Measurements from ENCODE around the gene EML6. TPM values are rescaled to one million over a fixed set of nuclear protein-coding genes. Genes with fewer than 3 reads are reported as not detected.

EML6 gene
- total RNA-seq, 1 donor, result 1.1 TPM

- Histone ChIP-seq H3K27ac (ENCODE audit: low read depth, low read length) (no peak overlapping the region), H4K20me1 (ENCODE audit: insufficient read depth, low read length) (no peaks in the 10 kb centered on the region), H3K36me3 (ENCODE audit: insufficient read depth, low read length) (no peaks in the 10 kb centered on the region), H3K4me3 (ENCODE audit: insufficient read depth, low read length) (no peak overlapping the region), H3K27me3 (ENCODE audit: insufficient read depth, low read length) (no peaks in the 10 kb centered on the region), H3K9me3 (ENCODE audit: low read depth, low read length) (no peaks in the 10 kb centered on the region), H3K4me2 (ENCODE audit: insufficient read depth, low read length) (no peak overlapping the region), H2AFZ (ENCODE audit: low read length) (no peak overlapping the region), H3K79me2 (ENCODE audit: insufficient read depth, low read length) (no peaks in the 10 kb centered on the region), H3K4me1 (ENCODE audit: insufficient read depth, low read length) (no peaks in the 10 kb centered on the region)
- no peak for DNase-seq (ENCODE audit: insufficient read length, low spot score, missing footprints)
- TF ChIP-seq CTCF (IDR thresholded peaks at IDR 0.05; ENCODE audit: extremely low read depth, low read depth, low read length), result no peak
These were observed 235.4 kb downstream of the EML6 start for GRCh38 chr2:54958717-54959371.

- Histone ChIP-seq H3K36me3 (ENCODE audit: insufficient read depth, low read length) (no peaks in the 10 kb centered on the region), H2AFZ (ENCODE audit: low read length) (no peak overlapping the region), H4K20me1 (ENCODE audit: insufficient read depth, low read length) (no peaks in the 10 kb centered on the region), H3K79me2 (ENCODE audit: insufficient read depth, low read length) (no peaks in the 10 kb centered on the region), H3K27me3 (ENCODE audit: insufficient read depth, low read length) (no peaks in the 10 kb centered on the region), H3K4me3 (ENCODE audit: insufficient read depth, low read length) (no peak overlapping the region), H3K4me2 (ENCODE audit: insufficient read depth, low read length) (no peak overlapping the region), H3K4me1 (ENCODE audit: insufficient read depth, low read length) (peaks cover 9% of the 10 kb centered on the region), H3K9me3 (ENCODE audit: low read depth, low read length) (no peaks in the 10 kb centered on the region), H3K27ac (ENCODE audit: low read depth, low read length) (no peak overlapping the region)
- DNase-seq (ENCODE audit: insufficient read length, low spot score, missing footprints), result no peak
- no peak for TF ChIP-seq CTCF (IDR thresholded peaks at IDR 0.05; ENCODE audit: extremely low read depth, low read depth, low read length)
These were observed 236.7 kb downstream of the EML6 start for GRCh38 chr2:54960164-54960563.

- TF ChIP-seq CTCF (IDR thresholded peaks at IDR 0.05; ENCODE audit: extremely low read depth, low read depth, low read length), result no peak
- H3K27me3 ChIP-seq (ENCODE audit: insufficient read depth, low read length), result no peaks in the 10 kb centered on the region
- no peaks in the 10 kb centered on the region for H3K79me2 ChIP-seq (ENCODE audit: insufficient read depth, low read length)
- DNase-seq (ENCODE audit: insufficient read length, low spot score, missing footprints), result no peak
- H3K4me1 ChIP-seq (ENCODE audit: insufficient read depth, low read length), result peaks cover 10% of the 10 kb centered on the region
- no peaks in the 10 kb centered on the region for H3K36me3 ChIP-seq (ENCODE audit: insufficient read depth, low read length)
- no peaks in the 10 kb centered on the region for H4K20me1 ChIP-seq (ENCODE audit: insufficient read depth, low read length)
- H2AFZ ChIP-seq (ENCODE audit: low read length), result no peak overlapping the region
- no peaks in the 10 kb centered on the region for H3K9me3 ChIP-seq (ENCODE audit: low read depth, low read length)
- no peak overlapping the region for H3K4me2 ChIP-seq (ENCODE audit: insufficient read depth, low read length)
- no peak overlapping the region for H3K27ac ChIP-seq (ENCODE audit: low read depth, low read length)
- H3K4me3 ChIP-seq (ENCODE audit: insufficient read depth, low read length), result no peak overlapping the region
These were observed 239.0 kb downstream of the EML6 start for GRCh38 chr2:54962511-54962910.

GRCh38 chr2:54962935-54963440 lies 239.5 kb downstream of the EML6 start:
- no peaks in the 10 kb centered on the region for H3K27me3 ChIP-seq (ENCODE audit: insufficient read depth, low read length)
- H3K4me3 ChIP-seq (ENCODE audit: insufficient read depth, low read length), result no peak overlapping the region
- no peak for TF ChIP-seq CTCF (IDR thresholded peaks at IDR 0.05; ENCODE audit: extremely low read depth, low read depth, low read length)
- DNase-seq (ENCODE audit: insufficient read length, low spot score, missing footprints), result no peak
- peaks cover 2% of the 10 kb centered on the region for H3K36me3 ChIP-seq (ENCODE audit: insufficient read depth, low read length)
- H3K27ac ChIP-seq (ENCODE audit: low read depth, low read length), result no peak overlapping the region
- no peaks in the 10 kb centered on the region for H3K9me3 ChIP-seq (ENCODE audit: low read depth, low read length)
- peaks cover 10% of the 10 kb centered on the region for H3K4me1 ChIP-seq (ENCODE audit: insufficient read depth, low read length)
- peaks cover 2% of the 10 kb centered on the region for H4K20me1 ChIP-seq (ENCODE audit: insufficient read depth, low read length)
- no peak overlapping the region for H3K4me2 ChIP-seq (ENCODE audit: insufficient read depth, low read length)
- no peak overlapping the region for H2AFZ ChIP-seq (ENCODE audit: low read length)
- peaks cover 3% of the 10 kb centered on the region for H3K79me2 ChIP-seq (ENCODE audit: insufficient read depth, low read length)
